WTC11 (cell line): Measurements from ENCODE around the gene KCNQ2. TPM values are rescaled to one million over a fixed set of nuclear protein-coding genes. Genes with fewer than 3 reads are reported as not detected.

Experiments used
- ATAC-seq: fragments of 200-7000 bp; cut with Tn5 transposase; 2 replicates; pipeline ENCODE4 v1.10.0; 2021; ENCODE audit warnings: mild to moderate bottlenecking, moderate library complexity
- CTCF ChIA-PET: fragments of 300-600 bp; sonication (Branson Sonifier 250); formaldehyde crosslinking; loops from one replicate; lab custom pipeline; 2021; ENCODE audit warnings: antibody characterized with exemption; lab: Charles Lee
- POLR2A ChIA-PET: fragments of 350-600 bp; sonication (Branson Sonifier 250); formaldehyde crosslinking; loops from one replicate; lab custom pipeline; 2021; ENCODE audit warnings: antibody characterized with exemption; lab: Charles Lee
- DNase-seq: peaks from one replicate; pipeline ENCODE4 v3.0.0; 2021; ENCODE audit warnings: low spot score
- H3K27ac Mint-ChIP-seq: 2 replicates; pipeline ENCODE4 v1.8.0; 2021; ENCODE audit warnings: mixed read lengths
- H3K27me3 Mint-ChIP-seq: 2 replicates; pipeline ENCODE4 v1.8.0; 2021; ENCODE audit warnings: low read depth, mild to moderate bottlenecking, moderate library complexity, mixed read lengths
- H3K36me3 Mint-ChIP-seq: 2 replicates; pipeline ENCODE4 v1.8.0; 2021; ENCODE audit warnings: mixed read lengths
- H3K4me1 Mint-ChIP-seq: 2 replicates; pipeline ENCODE4 v1.8.0; 2022; ENCODE audit warnings: mixed read lengths
- H3K4me3 Mint-ChIP-seq: 2 replicates; pipeline ENCODE4 v1.8.0; 2021; ENCODE audit warnings: mild to moderate bottlenecking, moderate library complexity, mixed read lengths
- H3K9me3 Mint-ChIP-seq: 2 replicates; pipeline ENCODE4 v1.8.0; 2021; ENCODE audit warnings: mixed read lengths
- ARID4B ChIP-seq: sonication (generic); formaldehyde crosslinking; IDR thresholded peaks from 2 replicates; pipeline ENCODE4 v1.8.0; 2023; ENCODE audit warnings: missing genetic modification reagents, mild to moderate bottlenecking, borderline replicate concordance
- CREB1 ChIP-seq: sonication (generic); formaldehyde crosslinking; IDR thresholded peaks from 2 replicates; pipeline ENCODE4 v1.8.0; 2023; ENCODE audit warnings: mild to moderate bottlenecking, missing genetic modification reagents
- CTCF ChIP-seq: fragments of 200-600 bp; IDR thresholded peaks from 2 replicates; pipeline ENCODE4 v1.8.0; 2022; ENCODE audit warnings: antibody characterized with exemption
- EMX1 ChIP-seq: fragments of 250-450 bp; sonication (Bioruptor Pico); IDR thresholded peaks from 2 replicates; pipeline ENCODE4 v1.8.0; 2021; ENCODE audit warnings: mild to moderate bottlenecking
- GABPB1 ChIP-seq: sonication (generic); formaldehyde crosslinking; IDR thresholded peaks from 2 replicates; pipeline ENCODE4 v1.8.1; 2023; ENCODE audit warnings: mild to moderate bottlenecking, missing genetic modification reagents
- GRHL2 ChIP-seq: fragments of 250-450 bp; sonication (Bioruptor Pico); IDR thresholded peaks from 2 replicates; pipeline ENCODE4 v1.8.0; 2022; ENCODE audit warnings: mild to moderate bottlenecking, moderate library complexity; ENCODE audit not compliant: insufficient replicate concordance, severe bottlenecking
- JUN ChIP-seq: sonication (generic); formaldehyde crosslinking; IDR thresholded peaks from 2 replicates; pipeline ENCODE4 v1.8.0; 2023; ENCODE audit warnings: mild to moderate bottlenecking, missing genetic modification reagents
- NR3C1 ChIP-seq: sonication (generic); formaldehyde crosslinking; conservative IDR thresholded peaks from 2 replicates; pipeline ENCODE4 v1.8.1; 2023; ENCODE audit warnings: low read depth, mild to moderate bottlenecking, missing genetic modification reagents
- PRDM15 ChIP-seq: sonication (generic); formaldehyde crosslinking; IDR thresholded peaks from 2 replicates; pipeline ENCODE4 v1.8.0; 2022; ENCODE audit warnings: missing genetic modification reagents
- SMAD4 ChIP-seq: sonication (generic); formaldehyde crosslinking; IDR thresholded peaks from 2 replicates; pipeline ENCODE4 v1.8.0; 2022; ENCODE audit warnings: mild to moderate bottlenecking, missing genetic modification reagents
- USF1 ChIP-seq: sonication (generic); formaldehyde crosslinking; IDR thresholded peaks from 2 replicates; pipeline ENCODE4 v1.8.0; 2022; ENCODE audit warnings: mild to moderate bottlenecking, missing genetic modification reagents
- ZNF219 ChIP-seq: sonication (generic); formaldehyde crosslinking; IDR thresholded peaks from 2 replicates; pipeline ENCODE4 v1.8.0; 2023; ENCODE audit warnings: missing genetic modification reagents, mild to moderate bottlenecking, borderline replicate concordance
- ZNF396 ChIP-seq: fragments of 250-450 bp; sonication (Bioruptor Pico); IDR thresholded peaks from 2 replicates; pipeline ENCODE4 v1.8.0; 2021; ENCODE audit warnings: mild to moderate bottlenecking, moderate library complexity, borderline replicate concordance
- ZNF532 ChIP-seq: fragments of 250-450 bp; sonication (Bioruptor Pico); IDR thresholded peaks from 2 replicates; pipeline ENCODE4 v1.9.0; 2021; ENCODE audit warnings: mild to moderate bottlenecking, borderline replicate concordance
- ZNF671 ChIP-seq: fragments of 250-450 bp; sonication (Bioruptor Pico); IDR thresholded peaks from 2 replicates; pipeline ENCODE4 v1.8.0; 2021; ENCODE audit warnings: mild to moderate bottlenecking
- total RNA-seq: library from RNA; stranded (reverse); gene quantifications from 3 replicates; pipeline ENCODE4 v1.2.3, GENCODE V29; 2021

Gene KCNQ2
- total RNA-seq, 1 experiment from 2014 or later = 99.8 TPM

- H3K27ac Mint-ChIP-seq = no peak overlapping the region
- no peak; the same call in 1 of the 2 replicates for ATAC-seq
- CTCF ChIA-PET = interaction anchor here (0.9 to 2.1 kb wide), 8 partner anchors 37 to 217 kb away, joined by 3 to 12 read pairs (median 7); no protein-coding TSS in a partner anchor
- POLR2A ChIA-PET = no interaction called here
- H3K4me3 Mint-ChIP-seq = no peak overlapping the region
- H3K36me3 Mint-ChIP-seq = peaks cover 7% of the 10 kb centered on the region
- TF ChIP-seq ZNF219 (CRISPR knock-in tag) (no peak), GRHL2 (CRISPR knock-in tag) (no peak), SMAD4 (no peak), ZNF532 (CRISPR knock-in tag) (no peak), USF1 (CRISPR knock-in tag) (no peak), PRDM15 (CRISPR knock-in tag) (no peak), JUN (CRISPR knock-in tag) (no peak), CREB1 (CRISPR knock-in tag) (no peak), NR3C1 (CRISPR knock-in tag) (no peak), CTCF (no peak)
- H3K9me3 Mint-ChIP-seq = peaks cover 14% of the 10 kb centered on the region
- no peaks in the 10 kb centered on the region for H3K4me1 Mint-ChIP-seq
- H3K27me3 Mint-ChIP-seq = no peaks in the 10 kb centered on the region
- no peak for DNase-seq
Observed at GRCh38 chr20:63440366-63440955, 32.0 kb downstream of the KCNQ2 start.

- Mint-ChIP-seq H3K4me1 (peaks cover 3% of the 10 kb centered on the region), H3K36me3 (peaks cover 7% of the 10 kb centered on the region), H3K4me3 (no peak overlapping the region), H3K9me3 (peaks cover 14% of the 10 kb centered on the region), H3K27ac (no peak overlapping the region), H3K27me3 (no peaks in the 10 kb centered on the region)
- TF ChIP-seq ARID4B (CRISPR knock-in tag) (no peak), CTCF (no peak), EMX1 (no peak), ZNF671 (CRISPR knock-in tag) (no peak), ZNF396 (CRISPR knock-in tag) (no peak), GABPB1 (no peak)
- ChIA-PET CTCF (interaction anchor here (2.1 kb wide), 1 partner anchor 130 kb away, joined by 9 read pairs; no protein-coding TSS in a partner anchor), POLR2A (no interaction called here)
- no peak for DNase-seq
- no peak for ATAC-seq
Observed at GRCh38 chr20:63439866-63440265, 32.6 kb downstream of the KCNQ2 start.
